Measurements from ENCODE around the gene ATP6V0E2. TPM values are rescaled to one million over a fixed set of nuclear protein-coding genes. Genes with fewer than 3 reads are reported as not detected.

ATP6V0E2 gene
- total and polyA plus RNA-seq, 4 donors: 8.6 to 34.8 (median 24.5) TPM

DNA sequence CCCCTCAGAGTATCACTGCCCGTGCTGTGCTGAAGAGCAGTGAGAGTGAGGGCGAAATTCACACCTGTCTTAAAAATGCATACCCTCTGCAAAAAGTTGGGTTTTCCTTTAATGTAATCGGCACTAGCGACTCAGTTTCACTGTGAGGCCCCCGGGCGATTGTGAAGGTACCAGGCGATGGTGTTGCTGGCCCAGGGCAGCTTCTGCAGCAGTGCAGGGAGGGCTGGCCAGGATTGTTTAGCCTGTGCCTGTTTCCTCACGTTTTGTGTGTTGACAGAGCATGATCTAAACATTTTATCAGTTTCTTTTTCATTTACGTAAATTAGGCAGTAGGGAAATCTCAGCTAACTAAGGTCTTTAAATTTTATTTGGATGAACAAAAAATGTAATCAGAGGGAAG lies 22.3 kb upstream of the ATP6V0E2 start:
- H3K9me3 ChIP-seq (ENCODE audit: control insufficient read depth in 4 of 4, insufficient read depth in 3 of 4, low read length in 3 of 4): no peaks in the 10 kb centered on the region
- no peaks in the 10 kb centered on the region for H3K27me3 ChIP-seq (ENCODE audit: control insufficient read depth in 3 of 3, insufficient read depth in 3 of 3, low read length in 2 of 3)
- TF ChIP-seq CTCF (IDR thresholded peaks at IDR 0.05; ENCODE audit: control extremely low read depth, extremely low read depth): no peak
- peaks cover 5 to 13% (median 8%) of the 10 kb centered on the region in 4 donors for H3K36me3 ChIP-seq (ENCODE audit: control insufficient read depth in 4 of 4, insufficient read depth in 4 of 4, low read length in 4 of 4)
- DNase-seq (peak in 1 of 3 donors; percentile 3), ATAC-seq (ENCODE audit: insufficient read depth, low FRiP score) (no peak)
- H3K4me3 ChIP-seq: no peak overlapping the region
- 92 to 95% methylated on average over 9 of the region's 9 CpGs for WGBS, 2 donors
- no peak overlapping the region for H3K9ac ChIP-seq (ENCODE audit: insufficient read depth in 1 of 2, low read length in 2 of 2)
- H3K4me1 ChIP-seq (ENCODE audit: control insufficient read depth in 5 of 5, insufficient read depth in 5 of 5, low read length in 5 of 5): peaks cover 0 to 19% (median 6%) of the 10 kb centered on the region in 5 donors
- no peak overlapping the region for H3K27ac ChIP-seq (ENCODE audit: low read depth in 1 of 2, low read length in 1 of 2)

DNA sequence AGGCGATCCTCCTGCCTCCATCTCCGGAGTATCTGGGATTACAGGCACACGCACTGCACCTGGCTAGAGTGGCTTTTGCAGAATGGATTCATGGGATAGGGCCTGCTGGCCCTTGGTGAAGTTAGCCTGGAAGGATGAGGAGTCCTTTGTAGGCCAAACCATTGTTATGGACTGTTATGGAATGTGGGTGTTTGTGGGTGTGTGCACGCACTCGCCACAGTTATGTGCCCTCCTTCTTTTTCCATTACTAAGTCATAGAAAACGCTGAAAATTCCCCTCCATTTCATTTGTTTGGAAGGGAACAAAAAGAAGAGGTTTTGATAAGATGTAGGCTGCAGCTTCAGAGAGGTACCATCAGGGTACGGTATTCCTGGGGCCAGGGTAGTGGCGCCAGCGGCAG lies 20.6 kb upstream of the ATP6V0E2 start:
- WGBS, 2 donors: 97 to 98% methylated on average over 9 of the region's 9 CpGs
- peaks cover 0 to 11% (median 6%) of the 10 kb centered on the region in 4 donors for H3K36me3 ChIP-seq (ENCODE audit: control insufficient read depth in 4 of 4, insufficient read depth in 4 of 4, low read length in 4 of 4)
- no peak overlapping the region for H3K9ac ChIP-seq (ENCODE audit: insufficient read depth in 1 of 2, low read length in 2 of 2)
- H3K4me1 ChIP-seq (ENCODE audit: control insufficient read depth in 5 of 5, insufficient read depth in 5 of 5, low read length in 5 of 5): peaks cover 0 to 19% (median 6%) of the 10 kb centered on the region in 5 donors
- H3K4me3 ChIP-seq: no peak overlapping the region
- no peaks in the 10 kb centered on the region for H3K27me3 ChIP-seq (ENCODE audit: control insufficient read depth in 3 of 3, insufficient read depth in 3 of 3, low read length in 2 of 3)
- DNase-seq: no peak
- no peak for TF ChIP-seq CTCF (IDR thresholded peaks at IDR 0.05; ENCODE audit: control extremely low read depth, extremely low read depth)
- H3K9me3 ChIP-seq (ENCODE audit: control insufficient read depth in 4 of 4, insufficient read depth in 3 of 4, low read length in 3 of 4): no peaks in the 10 kb centered on the region
- no peak for ATAC-seq (ENCODE audit: insufficient read depth, low FRiP score)
- no peak overlapping the region for H3K27ac ChIP-seq (ENCODE audit: low read depth in 1 of 2, low read length in 1 of 2)

- peak overlapping the region; percentile 7 to 15 for H3K27ac ChIP-seq (ENCODE audit: low read depth in 1 of 2, low read length in 1 of 2)
- peak; percentile 60 for ATAC-seq (ENCODE audit: insufficient read depth, low FRiP score)
These were observed 19.0 kb upstream of the ATP6V0E2 start for GRCh38 chr7:149854611-149855360.

More at GRCh38 chr7:149854611-149855360, 19.0 kb upstream of the ATP6V0E2 start:
- H3K9me3 ChIP-seq (ENCODE audit: control insufficient read depth in 4 of 4, insufficient read depth in 3 of 4, low read length in 3 of 4): no peaks in the 10 kb centered on the region
- TF ChIP-seq CTCF (IDR thresholded peaks at IDR 0.05; ENCODE audit: control extremely low read depth, extremely low read depth): no peak
- H3K36me3 ChIP-seq (ENCODE audit: control insufficient read depth in 4 of 4, insufficient read depth in 4 of 4, low read length in 4 of 4): peaks cover 0 to 8% (median 5%) of the 10 kb centered on the region in 4 donors
- no peak overlapping the region for H3K9ac ChIP-seq (ENCODE audit: insufficient read depth in 1 of 2, low read length in 2 of 2)
- no peaks in the 10 kb centered on the region for H3K27me3 ChIP-seq (ENCODE audit: control insufficient read depth in 3 of 3, insufficient read depth in 3 of 3, low read length in 2 of 3)
- 49 to 69% methylated on average over 13 of the region's 13 CpGs for WGBS, 2 donors
- peak; percentile 72 to 88 (median 75) for DNase-seq
- H3K4me3 ChIP-seq: no peak overlapping the region
- H3K4me1 ChIP-seq (ENCODE audit: control insufficient read depth in 5 of 5, insufficient read depth in 5 of 5, low read length in 5 of 5): peaks cover 0 to 19% (median 6%) of the 10 kb centered on the region in 5 donors

Measured in lung (tissue), 12 donors.